HepG2 (cell line): Measurements from ENCODE around the gene VEZF1. TPM values are rescaled to one million over a fixed set of nuclear protein-coding genes. Genes with fewer than 3 reads are reported as not detected.

Experiments used
- AHDC1 ChIP-seq: sonication (generic); formaldehyde crosslinking; IDR thresholded peaks from 2 replicates; pipeline ENCODE4 v1.5.1; 2020; ENCODE audit warnings: mild to moderate bottlenecking, missing genetic modification reagents, borderline replicate concordance
- BHLHE40 ChIP-seq: IDR thresholded peaks from 2 replicates; pipeline ENCODE4 v1.6.1; 2011; ENCODE audit warnings: low read length, improper control_type of control experiment
- GLMP ChIP-seq: sonication (generic); formaldehyde crosslinking; IDR thresholded peaks from 2 replicates; pipeline ENCODE4 v1.9.0; 2021; ENCODE audit warnings: missing genetic modification reagents, mild to moderate bottlenecking, borderline replicate concordance
- HDAC6 ChIP-seq: fragments of 200-600 bp; sonication (generic); IDR thresholded peaks from 2 replicates; pipeline ENCODE4 v1.7.0; 2017; ENCODE audit warnings: mild to moderate bottlenecking, antibody characterized with exemption, low read length, low read depth
- LCORL ChIP-seq, 2 experiments: fragments of 450-650 bp in 1 of 2; sonication (generic) in 1 of 2; formaldehyde crosslinking in 1 of 2; IDR thresholded peaks; 2 replicates each; pipeline versions ENCODE4 v1.5.0 to v1.6.1; 2017 to 2020; ENCODE audit warnings: antibody characterized with exemption in 1 of 2, missing genetic modification reagents in 1 of 2
- NR3C1 ChIP-seq: sonication (generic); formaldehyde crosslinking; IDR thresholded peaks from 2 replicates; pipeline ENCODE4 v1.4.0; 2020; ENCODE audit warnings: missing genetic modification reagents
- POLR2G ChIP-seq: fragments of 200-400 bp; formaldehyde crosslinking; IDR thresholded peaks from 2 replicates; pipeline ENCODE4 v1.6.1; 2018; ENCODE audit warnings: mild to moderate bottlenecking, low read depth, low read length, moderate library complexity
- RXRB ChIP-seq: IDR thresholded peaks from 2 replicates; pipeline ENCODE4 v1.6.1; 2016; ENCODE audit warnings: borderline replicate concordance, missing genetic modification reagents, missing compliant biosample characterization
- STAT6 ChIP-seq: sonication (generic); formaldehyde crosslinking; IDR thresholded peaks from 2 replicates; pipeline ENCODE4 v1.4.0; 2020; ENCODE audit warnings: missing genetic modification reagents, mild to moderate bottlenecking, borderline replicate concordance
- U2AF2 ChIP-seq: fragments of 200-400 bp; formaldehyde crosslinking; IDR thresholded peaks from 2 replicates; pipeline ENCODE4 v1.6.1; 2017; ENCODE audit warnings: low read depth, mild to moderate bottlenecking, low read length
- ZBTB39 ChIP-seq: sonication (generic); formaldehyde crosslinking; IDR thresholded peaks from 2 replicates; pipeline ENCODE4 v1.5.0; 2020; ENCODE audit warnings: missing genetic modification reagents
- ZBTB7B ChIP-seq: sonication (generic); formaldehyde crosslinking; IDR thresholded peaks from 2 replicates; pipeline ENCODE4 v1.4.0; 2020; ENCODE audit warnings: missing genetic modification reagents
- ZFP1 ChIP-seq: IDR thresholded peaks from 2 replicates; pipeline ENCODE4 v1.6.1; 2016
- ZIK1 ChIP-seq: sonication (generic); formaldehyde crosslinking; IDR thresholded peaks from 2 replicates; pipeline ENCODE4 v1.5.0; 2020; ENCODE audit warnings: mild to moderate bottlenecking, low read depth, missing genetic modification reagents, borderline replicate concordance
- ZNF101 ChIP-seq: sonication (generic); formaldehyde crosslinking; IDR thresholded peaks from 2 replicates; pipeline ENCODE4 v1.4.0; 2020; ENCODE audit warnings: mild to moderate bottlenecking, low read depth, missing genetic modification reagents, borderline replicate concordance
- ZNF256 ChIP-seq: sonication (generic); formaldehyde crosslinking; conservative IDR thresholded peaks from 2 replicates; pipeline ENCODE4 v1.4.0; 2020; ENCODE audit warnings: missing genetic modification reagents
- ZNF3 ChIP-seq: IDR thresholded peaks from 2 replicates; pipeline ENCODE4 v1.7.0; 2017; ENCODE audit warnings: inconsistent platforms
- ZNF446 ChIP-seq: sonication (generic); formaldehyde crosslinking; IDR thresholded peaks from 2 replicates; pipeline ENCODE4 v1.5.0; 2020; ENCODE audit warnings: mild to moderate bottlenecking, missing genetic modification reagents
- ZNF543 ChIP-seq: sonication (generic); formaldehyde crosslinking; IDR thresholded peaks from 2 replicates; pipeline ENCODE4 v1.4.0; 2020; ENCODE audit warnings: mild to moderate bottlenecking, missing genetic modification reagents
- polyA plus RNA-seq, 8 experiments: library from polyadenylated mRNA; depleted of rRNA in 3 of 8; stranded (reverse) in 7 of 8; unstranded in 1 of 8; fragments of >200 nt; fragmentation: Illumina TruSeq in 4 of 8; extraction: Trizol in 4 of 8; gene quantifications; 2 replicates each; pipeline versions ENCODE4 v1.2.1 to v1.2.3, GENCODE V29; 2011 to 2016; ENCODE audit warnings: low read depth in 4 of 8, missing spikeins in 1 of 8, mixed read lengths in 1 of 8; ENCODE audit not compliant: insufficient read depth in 1 of 8
- total RNA-seq, 5 experiments: library from RNA; depleted of rRNA; stranded (reverse); fragments of >200 nt; fragmentation: Illumina TruSeq; extraction: Trizol; gene quantifications; 2 replicates each; pipeline ENCODE4 v1.2.3, GENCODE V29; 2016; ENCODE audit warnings: low read depth in 1 of 5

Gene VEZF1
- total and polyA plus RNA-seq, 2 of the 13 experiments (the other 11 are each of a cell fraction or from before 2014, with no cell fraction given): 45.9 to 49.7 TPM

GRCh38 chr17:57975044-57975443 lies 13.0 kb downstream of the VEZF1 start (continued):
- TF ChIP-seq ZBTB39 (CRISPR knock-in tag) (no peak), POLR2G (no peak), AHDC1 (no peak), ZNF3 (CRISPR knock-in tag) (no peak), ZBTB7B (0 out of 2 replicates have a peak, but pooled peaks have one; percentile 64), STAT6 (0 out of 2 replicates have a peak, but pooled peaks have one; percentile 22), ZFP1 (CRISPR knock-in tag) (no peak), ZNF101 (CRISPR knock-in tag) (no peak), GLMP (CRISPR knock-in tag) (no peak), ZNF543 (no peak), BHLHE40 (no peak), NR3C1 (CRISPR knock-in tag) (no peak), LCORL (IDR thresholded peaks at IDR 0.05) (no peak), LCORL (CRISPR knock-in tag; IDR thresholded peaks at IDR 0.05) (peak; percentile 60; the same call in 1 of the 2 replicates), ZIK1 (CRISPR knock-in tag) (no peak), ZNF446 (no peak), HDAC6 (no peak), ZNF256 (no peak), U2AF2 (no peak), RXRB (CRISPR knock-in tag) (peak; percentile 44; the same call in 1 of the 2 replicates)
